GM20000 (cell line): ENCODE data around the gene WFIKKN1.

Experiments
- DNase-seq: peaks from one replicate; pipeline ENCODE4 v3.0.0; 2012; ENCODE audit warnings: low spot score
- CTCF ChIP-seq: IDR thresholded peaks from 2 replicates; pipeline ENCODE4 v1.5.1; 2012; ENCODE audit warnings: mild to moderate bottlenecking, control low read depth; ENCODE audit errors: extremely low read depth, missing control alignments

The WFIKKN1 gene

GRCh38 chr16:619476-620100, 11.2 kb upstream of the WFIKKN1 start:
- TF ChIP-seq CTCF = no peak
- no peak for DNase-seq

- no peak for DNase-seq
- TF ChIP-seq CTCF = no peak
These were observed 9.9 kb upstream of the WFIKKN1 start for GRCh38 chr16:620700-621525.

- TF ChIP-seq CTCF = no peak
- no peak for DNase-seq
These were observed 9.2 kb upstream of the WFIKKN1 start for GRCh38 chr16:621526-622105.

GRCh38 chr16:622920-623280, 7.9 kb upstream of the WFIKKN1 start:
- TF ChIP-seq CTCF = no peak
- DNase-seq = no peak

- no peak for TF ChIP-seq CTCF
These were observed 6.2 kb upstream of the WFIKKN1 start for GRCh38 chr16:624526-625070.

GRCh38 chr16:625117-625976, 5.4 kb upstream of the WFIKKN1 start:
- no peak for TF ChIP-seq CTCF
- no peak for DNase-seq

More at GRCh38 chr16:624526-625070, 6.2 kb upstream of the WFIKKN1 start:
- DNase-seq = no peak
